Caco-2 (cell line): ENCODE measurements around the gene TIFAB. TPM values are rescaled to one million over a fixed set of nuclear protein-coding genes. Genes with fewer than 3 reads are reported as not detected.

Source experiments
- BruUV-seq: library from RNA; stranded (reverse); fragments of 400-500 nt; replicated peaks from 2 replicates; lab custom pipeline; 2021; lab: Mats Ljungman, UMichigan
- CTCF ChIA-PET: fragments of 300-600 bp; sonication (Branson Sonifier 250); formaldehyde crosslinking; loops from one replicate; lab custom pipeline; 2022; ENCODE audit warnings: antibody characterized with exemption; lab: Charles Lee
- POLR2A ChIA-PET: fragments of 300-600 bp; sonication (Branson Sonifier 250); formaldehyde crosslinking; loops from one replicate; lab custom pipeline; 2022; ENCODE audit warnings: antibody characterized with exemption; lab: Charles Lee
- DNase-seq, 2 experiments: peaks; one replicate each; pipeline versions ENCODE4 v3.0.0 to v3.0.0-alpha.2; 2020 to 2022
- H3K27me3 ChIP-seq: replicated peaks from 2 replicates; pipeline ENCODE4 v1.6.0; 2011; ENCODE audit warnings: low read length; ENCODE audit not compliant: control insufficient read depth, insufficient read depth
- H3K36me3 ChIP-seq: 2 replicates; pipeline ENCODE4 v1.5.1; 2011; ENCODE audit warnings: low read length; ENCODE audit not compliant: control insufficient read depth, insufficient read depth
- H3K4me1 ChIP-seq: fragments of 250-450 bp; sonication (Bioruptor Pico); 2 replicates; pipeline ENCODE4 v1.5.1; 2020; ENCODE audit warnings: mild to moderate bottlenecking
- H3K4me3 ChIP-seq: 2 replicates; pipeline ENCODE4 v1.5.1; 2011; ENCODE audit warnings: low read depth, mild to moderate bottlenecking, control low read depth, low read length
- H3K9me3 ChIP-seq: fragments of 250-450 bp; sonication (Bioruptor Pico); 2 replicates; pipeline ENCODE4 v1.5.1; 2020; ENCODE audit warnings: mild to moderate bottlenecking, moderate library complexity
- H3K27ac Mint-ChIP-seq: one replicate; pipeline ENCODE4 v1.8.0; 2022; ENCODE audit warnings: mixed read lengths; ENCODE audit not compliant: unreplicated experiment
- H3K27me3 Mint-ChIP-seq: one replicate; pipeline ENCODE4 v1.8.0; 2022; ENCODE audit warnings: mixed read lengths; ENCODE audit not compliant: insufficient read depth, unreplicated experiment
- H3K36me3 Mint-ChIP-seq: one replicate; pipeline ENCODE4 v1.8.0; 2022; ENCODE audit warnings: mild to moderate bottlenecking, mixed read lengths; ENCODE audit not compliant: insufficient read depth, unreplicated experiment
- H3K4me1 Mint-ChIP-seq: one replicate; pipeline ENCODE4 v1.8.0; 2022; ENCODE audit warnings: low read depth, mixed read lengths; ENCODE audit not compliant: unreplicated experiment
- H3K4me3 Mint-ChIP-seq: one replicate; pipeline ENCODE4 v1.8.0; 2022; ENCODE audit warnings: mild to moderate bottlenecking, moderate library complexity, mixed read lengths; ENCODE audit not compliant: unreplicated experiment
- H3K9me3 Mint-ChIP-seq: one replicate; pipeline ENCODE4 v1.8.0; 2022; ENCODE audit warnings: mixed read lengths; ENCODE audit not compliant: unreplicated experiment
- CTCF ChIP-seq, 2 experiments: fragments of 200-600 bp in 1 of 2; IDR thresholded peaks; 1 replicate in 1 of 2; 2 replicates in 1 of 2; pipeline versions ENCODE4 v1.5.1 to v1.8.0; 2011 to 2022; ENCODE audit warnings: antibody characterized with exemption in 1 of 2, control low read depth in 1 of 2, inconsistent platforms in 1 of 2, low read depth in 1 of 2, low read length in 1 of 2, mild to moderate bottlenecking in 1 of 2, moderate library complexity in 1 of 2; ENCODE audit not compliant: insufficient read depth in 1 of 2, severe bottlenecking in 1 of 2, unreplicated experiment in 1 of 2
- intact Hi-C: fragments of 100-400 bp; cut with micrococcal nuclease; formaldehyde crosslinking; loops from one replicate; pipeline ENCODE4 v1.10.0; 2022; ENCODE audit not compliant: unreplicated experiment
- total RNA-seq: library from RNA; stranded (reverse); gene quantifications from 2 replicates; pipeline ENCODE4 v1.2.3, GENCODE V29; 2022

TIFAB gene
- total RNA-seq, 1 experiment from 2014 or later, result not detected

GRCh38 chr5:135487037-135487395, 34.9 kb upstream of the TIFAB start:
- Mint-ChIP-seq H3K27me3 (no peaks in the 10 kb centered on the region), H3K36me3 (no peaks in the 10 kb centered on the region), H3K27ac (no peak overlapping the region), H3K4me3 (no peak overlapping the region), H3K4me1 (peaks cover 26% of the 10 kb centered on the region), H3K9me3 (no peaks in the 10 kb centered on the region)
- H3K36me3 ChIP-seq, result no peaks in the 10 kb centered on the region
- H3K4me1 ChIP-seq, result peaks cover 39% of the 10 kb centered on the region
- no TSS peak for BruUV-seq
- no peak for DNase-seq
- ChIA-PET CTCF (interaction anchor here (1.3 to 2.9 kb wide), 4 partner anchors 21 to 79 kb away, joined by 3 to 18 read pairs (median 11); no protein-coding TSS in a partner anchor), POLR2A (no interaction called here)
- H3K9me3 ChIP-seq, result no peaks in the 10 kb centered on the region
- H3K27me3 ChIP-seq, result no peaks in the 10 kb centered on the region
- no peak for TF ChIP-seq CTCF (IDR thresholded peaks at IDR 0.05; ENCODE audit: insufficient read depth in 1 of 2, low read depth in 1 of 2, low read length in 1 of 2, severe bottlenecking in 1 of 2, unreplicated experiment in 1 of 2)
- no peak overlapping the region for H3K4me3 ChIP-seq
- intact Hi-C loops, result no loop called here

- Mint-ChIP-seq H3K27me3 (no peaks in the 10 kb centered on the region), H3K27ac (no peak overlapping the region), H3K4me1 (peaks cover 26% of the 10 kb centered on the region), H3K9me3 (no peaks in the 10 kb centered on the region), H3K36me3 (no peaks in the 10 kb centered on the region), H3K4me3 (no peak overlapping the region)
- DNase-seq, result no peak
- intact Hi-C loops, result no loop called here
- ChIA-PET CTCF (interaction anchor here (1.9 to 2.9 kb wide), 3 partner anchors 20 to 80 kb away, joined by 5 to 18 read pairs (median 17); no protein-coding TSS in a partner anchor), POLR2A (no interaction called here)
- no peak overlapping the region for H3K4me3 ChIP-seq
- BruUV-seq, result no TSS peak
- H3K36me3 ChIP-seq, result no peaks in the 10 kb centered on the region
- H3K9me3 ChIP-seq, result no peaks in the 10 kb centered on the region
- H3K27me3 ChIP-seq, result no peaks in the 10 kb centered on the region
- H3K4me1 ChIP-seq, result peaks cover 32% of the 10 kb centered on the region
- TF ChIP-seq CTCF (IDR thresholded peaks at IDR 0.05; ENCODE audit: insufficient read depth in 1 of 2, low read depth in 1 of 2, low read length in 1 of 2, severe bottlenecking in 1 of 2, unreplicated experiment in 1 of 2), result no peak
Measured at GRCh38 chr5:135486131-135487036, 34.2 kb upstream of the TIFAB start.

- POLR2A ChIA-PET, result no interaction called here
- H3K9me3 ChIP-seq, result no peaks in the 10 kb centered on the region
Measured at GRCh38 chr5:135484674-135485086, 32.5 kb upstream of the TIFAB start.

More at GRCh38 chr5:135484674-135485086, 32.5 kb upstream of the TIFAB start:
- H3K4me3 ChIP-seq, result no peak overlapping the region
- H3K27me3 ChIP-seq, result no peaks in the 10 kb centered on the region
- peaks cover 15% of the 10 kb centered on the region for H3K4me1 ChIP-seq
- Mint-ChIP-seq H3K9me3 (no peaks in the 10 kb centered on the region), H3K4me1 (peaks cover 21% of the 10 kb centered on the region), H3K4me3 (no peak overlapping the region), H3K27me3 (no peaks in the 10 kb centered on the region), H3K27ac (no peak overlapping the region), H3K36me3 (no peaks in the 10 kb centered on the region)
- intact Hi-C loops, result no loop called here
- CTCF ChIA-PET, result interaction anchor here (0.9 kb wide), 1 partner anchor 18 kb away, joined by 3 read pairs; no protein-coding TSS in a partner anchor
- no peak for TF ChIP-seq CTCF (IDR thresholded peaks at IDR 0.05; ENCODE audit: insufficient read depth in 1 of 2, low read depth in 1 of 2, low read length in 1 of 2, severe bottlenecking in 1 of 2, unreplicated experiment in 1 of 2)
- DNase-seq, result no peak
- no TSS peak for BruUV-seq
- H3K36me3 ChIP-seq, result no peaks in the 10 kb centered on the region
